HepG2 (cell line): ENCODE data around the gene AMIGO1. TPM values are rescaled to one million over a fixed set of nuclear protein-coding genes. Genes with fewer than 3 reads are reported as not detected.
A peak's percentile ranks its signal among the peaks of the same experiment; 100 is the strongest.

Experiments used
- ARNTL ChIP-seq: sonication (generic); formaldehyde crosslinking; IDR thresholded peaks from 2 replicates; pipeline ENCODE4 v1.4.0; 2020; ENCODE audit warnings: mild to moderate bottlenecking, missing genetic modification reagents
- ATF6 ChIP-seq: sonication (generic); formaldehyde crosslinking; conservative IDR thresholded peaks from 2 replicates; pipeline ENCODE4 v1.4.0; 2020; ENCODE audit warnings: missing genetic modification reagents
- MTA3 ChIP-seq: sonication (generic); formaldehyde crosslinking; IDR thresholded peaks from 2 replicates; pipeline ENCODE4 v1.4.0; 2020; ENCODE audit warnings: missing genetic modification reagents
- NFRKB ChIP-seq: fragments of 450-650 bp; IDR thresholded peaks from 2 replicates; pipeline ENCODE4 v1.6.1; 2017
- PITX1 ChIP-seq: sonication (generic); formaldehyde crosslinking; IDR thresholded peaks from 2 replicates; pipeline ENCODE4 v1.5.1; 2020; ENCODE audit warnings: mild to moderate bottlenecking, missing genetic modification reagents
- PLSCR1 ChIP-seq: sonication (generic); formaldehyde crosslinking; IDR thresholded peaks from 2 replicates; pipeline ENCODE4 v1.5.0; 2020; ENCODE audit warnings: missing genetic modification reagents, mild to moderate bottlenecking, borderline replicate concordance
- SKIL ChIP-seq: sonication (generic); formaldehyde crosslinking; IDR thresholded peaks from 2 replicates; pipeline ENCODE4 v1.8.0; 2022; ENCODE audit warnings: missing genetic modification reagents, mild to moderate bottlenecking, moderate library complexity, borderline replicate concordance
- TERF1 ChIP-seq: sonication (generic); formaldehyde crosslinking; IDR thresholded peaks from 2 replicates; pipeline ENCODE4 v1.8.0; 2022; ENCODE audit warnings: mild to moderate bottlenecking, missing genetic modification reagents, moderate library complexity
- ZBTB20 ChIP-seq: sonication (generic); formaldehyde crosslinking; IDR thresholded peaks from 2 replicates; pipeline ENCODE4 v1.8.1; 2023; ENCODE audit warnings: missing genetic modification reagents, low read depth, mild to moderate bottlenecking, borderline replicate concordance
- ZBTB37 ChIP-seq: sonication (generic); formaldehyde crosslinking; IDR thresholded peaks from 2 replicates; pipeline ENCODE4 v1.4.0; 2020; ENCODE audit warnings: mild to moderate bottlenecking, missing genetic modification reagents
- ZBTB43 ChIP-seq: sonication (generic); formaldehyde crosslinking; conservative IDR thresholded peaks from 2 replicates; pipeline ENCODE4 v1.4.0; 2020; ENCODE audit warnings: missing genetic modification reagents
- ZNF562 ChIP-seq: sonication (generic); formaldehyde crosslinking; IDR thresholded peaks from 2 replicates; pipeline ENCODE4 v1.8.0; 2022; ENCODE audit warnings: missing genetic modification reagents, borderline replicate concordance
- ZNF577 ChIP-seq: sonication (generic); formaldehyde crosslinking; IDR thresholded peaks from 2 replicates; pipeline ENCODE4 v1.4.0; 2020; ENCODE audit warnings: mild to moderate bottlenecking, low read depth, missing genetic modification reagents, borderline replicate concordance
- ZNF687 ChIP-seq: sonication (generic); formaldehyde crosslinking; IDR thresholded peaks from 2 replicates; pipeline ENCODE4 v1.5.1; 2020; ENCODE audit warnings: mild to moderate bottlenecking, missing genetic modification reagents, moderate library complexity
- polyA plus RNA-seq, 8 experiments: library from polyadenylated mRNA; depleted of rRNA in 3 of 8; stranded (reverse) in 7 of 8; unstranded in 1 of 8; fragments of >200 nt; fragmentation: Illumina TruSeq in 4 of 8; extraction: Trizol in 4 of 8; gene quantifications; 2 replicates each; pipeline versions ENCODE4 v1.2.1 to v1.2.3, GENCODE V29; 2011 to 2016; ENCODE audit warnings: low read depth in 4 of 8, missing spikeins in 1 of 8, mixed read lengths in 1 of 8; ENCODE audit not compliant: insufficient read depth in 1 of 8
- total RNA-seq, 5 experiments: library from RNA; depleted of rRNA; stranded (reverse); fragments of >200 nt; fragmentation: Illumina TruSeq; extraction: Trizol; gene quantifications; 2 replicates each; pipeline ENCODE4 v1.2.3, GENCODE V29; 2016; ENCODE audit warnings: low read depth in 1 of 5

AMIGO1 gene
- total and polyA plus RNA-seq, 2 of the 13 experiments (the other 11 are each of a cell fraction or from before 2014, with no cell fraction given), result 0.40 to 1.3 TPM

GRCh38 chr1:109543988-109544735, 34.6 kb upstream of the AMIGO1 start (continued):
- TF ChIP-seq ARNTL (CRISPR knock-in tag) (no peak), ZNF687 (CRISPR knock-in tag) (peak; percentile 48), ZBTB37 (CRISPR knock-in tag) (no peak), NFRKB (no peak), TERF1 (no peak), MTA3 (CRISPR knock-in tag) (no peak), ZNF562 (CRISPR knock-in tag) (no peak), PITX1 (CRISPR knock-in tag) (0 out of 2 replicates have a peak, but pooled peaks have one; percentile 17), ZBTB20 (CRISPR knock-in tag) (0 out of 2 replicates have a peak, but pooled peaks have one; percentile 13), ZNF577 (CRISPR knock-in tag) (no peak), ATF6 (no peak), ZBTB43 (CRISPR knock-in tag) (no peak), PLSCR1 (CRISPR knock-in tag) (no peak), SKIL (0 out of 2 replicates have a peak, but pooled peaks have one; percentile 49)
